NCI-H2107 treated with DMSO at 0.1 percent for 48 hours (cell line): ENCODE results near the gene CBFA2T3.

Source experiments
- DNase-seq: peaks from one replicate; lab custom pipeline; 2025; ENCODE audit not compliant: unreplicated experiment; lab: John Stamatoyannopoulos, UW

Gene CBFA2T3

DNA sequence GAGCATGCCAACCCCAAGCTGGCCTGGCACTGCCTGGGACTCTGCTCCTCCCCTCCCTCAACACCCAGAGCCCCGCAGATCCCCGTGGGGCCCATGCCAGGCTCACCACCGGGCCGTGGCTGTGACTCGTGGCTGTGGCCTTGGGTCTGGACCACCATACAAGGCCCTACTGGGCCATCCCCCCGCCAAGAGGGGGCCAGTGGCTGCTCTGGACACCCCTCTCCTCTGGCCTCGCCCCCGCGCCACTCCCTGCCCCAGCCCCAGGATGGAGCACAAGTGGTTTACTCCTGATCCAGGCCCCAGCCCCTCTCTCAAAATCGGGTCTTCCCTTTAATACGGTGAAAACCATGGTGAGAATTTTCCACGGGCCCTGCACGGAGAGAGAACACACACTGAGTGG lies 113.6 kb downstream of the CBFA2T3 start:
- DNase-seq, result no peak

DNA sequence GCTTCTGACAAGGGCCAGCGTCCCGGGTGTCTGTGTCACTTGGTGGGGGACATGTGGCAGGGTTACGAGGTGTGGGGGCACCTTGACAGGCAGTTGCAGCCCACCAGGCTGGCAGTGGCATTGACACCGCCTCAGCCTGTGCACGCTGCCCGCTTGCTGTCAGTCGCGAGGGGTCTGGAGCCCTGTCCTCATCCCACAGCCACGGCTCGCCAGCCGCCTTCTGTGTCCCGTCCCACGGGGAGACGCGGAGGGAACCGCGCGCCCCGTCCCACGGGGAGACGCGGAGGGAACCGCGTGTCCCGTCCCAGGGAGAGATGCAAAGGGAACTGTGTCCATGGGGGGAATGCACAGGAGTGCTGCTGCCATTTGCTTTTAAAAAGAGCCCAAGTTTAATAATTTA lies 114.0 kb downstream of the CBFA2T3 start:
- DNase-seq, result no peak

DNA sequence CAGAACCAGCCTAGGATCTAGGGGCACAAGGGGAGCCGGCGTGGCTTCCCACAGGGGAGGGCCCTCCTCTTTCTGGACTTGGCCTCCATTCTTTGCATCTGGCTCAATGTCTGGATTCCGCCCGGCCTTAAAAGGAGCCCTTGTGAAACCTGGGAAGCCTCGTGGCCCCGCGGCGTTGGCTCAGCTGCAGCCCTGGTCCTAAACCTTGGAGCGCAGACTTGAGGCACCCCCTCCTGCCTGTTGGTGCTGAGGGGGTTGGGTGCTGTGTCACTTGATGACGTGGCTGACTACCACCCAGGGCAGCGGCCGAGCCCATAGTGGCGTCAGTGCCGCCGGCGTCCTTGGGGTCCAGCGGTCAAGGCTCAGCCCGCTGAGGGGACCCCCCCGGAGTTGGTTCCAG lies 115.6 kb downstream of the CBFA2T3 start:
- DNase-seq, result no peak

DNA sequence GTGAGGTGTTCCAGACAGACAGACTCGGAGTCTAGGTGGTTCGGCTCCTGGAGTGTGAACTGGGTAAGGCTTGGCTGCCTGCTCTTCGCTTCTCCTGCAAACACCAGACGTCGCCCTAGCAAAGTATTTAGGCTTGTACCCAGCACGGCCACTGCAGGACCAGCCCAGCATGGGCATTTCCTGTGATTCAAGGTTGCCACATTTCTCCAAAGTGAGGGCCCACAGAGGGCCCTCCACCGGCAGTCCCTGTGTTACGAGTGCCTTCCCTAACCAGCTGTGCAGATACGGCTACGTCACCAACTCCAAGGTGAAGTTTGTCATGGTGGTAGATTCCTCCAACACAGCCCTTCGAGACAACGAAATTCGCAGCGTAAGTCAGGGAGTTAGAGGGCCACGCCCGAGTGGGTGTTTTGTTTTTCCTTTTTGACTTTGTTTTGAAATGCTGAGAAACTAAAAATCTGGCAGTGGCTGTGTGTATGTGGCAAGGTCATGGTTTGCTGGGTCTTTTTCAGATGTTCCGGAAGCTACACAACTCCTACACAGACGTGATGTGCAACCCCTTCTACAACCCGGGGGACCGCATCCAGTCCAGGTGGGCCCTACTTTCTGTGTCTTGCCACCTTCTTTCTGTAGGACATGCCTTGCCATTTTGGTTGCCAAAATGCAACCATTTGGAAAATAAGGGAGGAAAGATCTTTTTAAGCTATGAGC lies 117.5 kb downstream of the CBFA2T3 start:
- no peak for DNase-seq

DNA sequence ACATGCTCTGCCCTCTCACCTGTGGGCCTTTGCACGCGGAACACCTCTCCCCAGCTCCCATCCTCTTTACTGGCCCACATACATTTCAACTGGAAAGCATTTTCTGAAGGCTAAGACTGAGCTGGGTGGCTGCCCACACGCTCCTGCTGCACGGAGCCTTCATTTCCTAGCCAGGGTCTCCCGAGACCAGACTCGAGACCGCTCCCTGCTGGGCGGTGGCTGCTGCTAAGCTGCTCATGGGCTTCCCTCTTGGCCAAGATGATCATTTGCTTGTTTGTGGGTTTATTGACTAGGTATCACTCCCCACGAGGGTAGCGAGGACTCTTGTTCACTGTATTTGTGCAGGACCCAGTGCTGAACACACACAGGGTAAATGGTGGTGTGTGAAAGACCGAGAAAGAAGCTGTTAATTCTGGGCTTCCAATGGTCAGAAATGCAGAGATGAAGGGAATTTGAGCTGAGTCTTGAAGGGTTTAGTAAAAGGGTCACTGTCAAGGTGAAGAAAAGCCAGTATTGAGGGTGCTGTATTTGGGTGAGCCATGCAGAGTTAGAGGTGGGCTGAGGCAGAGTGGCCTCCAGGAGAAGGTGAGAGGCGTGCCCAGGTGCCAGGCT lies 119.2 kb downstream of the CBFA2T3 start:
- DNase-seq, result peak; percentile 21

DNA sequence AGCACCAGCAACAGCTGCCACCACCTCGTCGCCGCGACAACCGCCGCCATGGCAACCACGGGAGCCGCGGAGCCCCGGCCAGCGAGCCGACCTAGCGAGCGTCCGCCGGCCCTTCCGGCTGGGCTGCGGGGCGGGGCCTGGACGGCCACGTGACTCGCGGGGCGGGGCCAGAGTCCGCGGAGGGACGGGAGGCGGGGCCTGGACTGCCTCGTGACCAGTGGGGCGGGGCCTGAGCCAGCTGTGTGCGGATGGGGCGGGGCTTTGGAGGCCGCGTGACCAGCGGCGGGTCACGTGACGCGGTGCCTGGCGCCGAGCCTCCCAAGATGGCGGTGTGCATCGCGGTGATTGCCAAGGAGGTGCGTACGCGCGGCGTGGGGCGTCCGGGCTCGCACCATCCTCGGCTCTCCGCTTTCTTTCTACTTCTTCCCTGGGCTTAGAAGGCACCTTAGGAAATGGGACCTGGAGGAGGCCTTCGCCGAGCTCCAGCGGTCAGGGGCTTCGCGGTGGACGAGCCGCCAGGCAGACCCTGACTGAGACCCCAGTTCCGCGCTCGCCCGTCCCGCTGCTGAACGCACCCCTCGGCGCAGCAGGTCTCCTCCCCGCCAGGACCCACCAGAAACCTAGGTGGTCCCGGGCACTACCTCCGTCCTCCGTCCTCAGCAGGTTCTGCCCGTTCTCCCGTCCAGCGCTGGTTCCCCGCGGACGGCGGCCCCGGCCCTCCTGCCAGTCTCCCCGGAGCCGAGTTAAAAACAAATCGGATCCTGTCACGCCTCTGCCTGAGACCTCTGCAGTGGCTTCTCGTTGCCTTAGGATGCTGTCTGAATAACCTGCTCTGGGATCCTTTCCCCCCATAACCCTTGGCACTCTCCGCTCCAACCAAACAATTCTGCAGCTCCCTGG lies 119.9 kb downstream of the CBFA2T3 start, which contains the start of the genes GALNS and TRAPPC2L:
Gene GALNS (minus strand): TSS at position 120 of the 900 bp plus-strand sequence. CDS start 70 bp downstream, at position 50.
Gene TRAPPC2L (plus strand): TSS at position 300 of the 900 bp plus-strand sequence. CDS start 24 bp downstream, at position 324.
- peak; percentile 76 for DNase-seq

DNA sequence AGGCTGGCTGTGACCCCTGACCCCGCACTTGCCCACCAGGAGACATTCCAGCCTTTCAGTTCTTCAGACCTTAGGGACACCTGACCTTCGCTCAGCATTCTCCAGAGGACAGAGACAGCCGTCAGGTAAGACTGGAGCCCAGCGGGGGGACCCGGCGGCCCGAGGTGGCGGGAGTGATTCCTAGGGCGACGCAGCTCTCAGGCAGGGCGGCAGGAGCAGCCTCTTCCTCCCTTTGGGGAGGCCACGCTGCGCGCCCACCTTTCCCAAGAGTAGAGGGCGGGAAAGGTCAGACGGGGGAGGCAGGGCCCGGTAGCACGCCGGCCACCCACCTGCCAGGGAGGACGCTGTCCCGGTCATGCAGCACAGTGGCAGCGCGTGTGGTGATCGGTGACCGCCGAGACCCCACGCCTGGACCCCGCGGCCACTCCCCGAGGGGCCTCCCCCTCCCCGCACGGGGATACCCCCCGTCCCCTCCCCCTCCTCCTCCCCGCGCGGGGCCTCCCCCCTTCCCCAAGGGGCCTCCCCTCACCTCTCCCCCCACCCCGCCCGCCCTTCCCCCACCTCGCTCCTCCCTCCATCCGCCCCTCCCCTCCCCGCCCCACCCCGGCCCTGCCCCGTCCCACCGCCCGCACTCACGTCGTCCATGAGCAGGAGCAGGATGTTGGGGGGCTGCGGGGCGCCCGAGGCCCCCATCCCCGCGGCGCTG lies 120.7 kb downstream of the CBFA2T3 start:
- DNase-seq, result no peak

DNA sequence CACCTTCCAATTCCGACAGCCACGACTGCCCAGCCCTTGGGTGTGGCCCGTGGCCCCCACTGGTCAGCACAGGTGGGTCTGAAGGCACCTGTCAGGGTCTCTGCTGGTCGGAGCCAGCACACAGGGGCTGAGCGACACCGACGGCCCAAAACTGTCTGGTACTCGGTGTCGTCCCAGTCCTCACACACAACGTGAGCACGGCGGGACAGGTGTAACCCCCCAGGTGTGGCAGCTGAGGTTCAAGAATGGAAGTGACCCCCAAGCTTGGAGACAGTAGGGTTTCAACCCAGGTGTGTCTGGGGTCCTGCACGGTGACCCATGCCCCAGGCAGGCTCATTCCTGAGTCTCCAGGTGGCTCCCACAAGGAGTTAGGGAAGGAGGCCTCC lies 121.3 kb downstream of the CBFA2T3 start:
- no peak for DNase-seq

DNA sequence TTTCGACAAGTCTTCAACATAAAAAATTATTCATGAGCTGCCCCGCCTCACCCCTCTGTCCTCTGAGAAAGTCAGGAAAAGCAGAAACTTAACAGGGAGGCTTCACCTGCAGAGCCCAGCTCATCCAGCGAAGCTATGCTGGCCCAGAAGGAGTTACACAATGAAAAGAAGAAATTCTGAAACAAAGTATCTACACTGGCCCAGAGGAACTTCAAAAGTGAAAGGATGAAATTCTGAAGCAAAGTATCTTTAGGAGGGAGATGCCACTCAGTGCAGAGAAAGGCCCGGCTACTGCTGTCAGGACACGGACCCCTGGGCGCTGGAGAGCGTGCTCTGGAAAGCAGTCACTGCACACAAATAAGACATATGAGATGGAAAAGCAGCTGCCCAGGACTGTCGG lies 121.8 kb downstream of the CBFA2T3 start:
- DNase-seq, result no peak

DNA sequence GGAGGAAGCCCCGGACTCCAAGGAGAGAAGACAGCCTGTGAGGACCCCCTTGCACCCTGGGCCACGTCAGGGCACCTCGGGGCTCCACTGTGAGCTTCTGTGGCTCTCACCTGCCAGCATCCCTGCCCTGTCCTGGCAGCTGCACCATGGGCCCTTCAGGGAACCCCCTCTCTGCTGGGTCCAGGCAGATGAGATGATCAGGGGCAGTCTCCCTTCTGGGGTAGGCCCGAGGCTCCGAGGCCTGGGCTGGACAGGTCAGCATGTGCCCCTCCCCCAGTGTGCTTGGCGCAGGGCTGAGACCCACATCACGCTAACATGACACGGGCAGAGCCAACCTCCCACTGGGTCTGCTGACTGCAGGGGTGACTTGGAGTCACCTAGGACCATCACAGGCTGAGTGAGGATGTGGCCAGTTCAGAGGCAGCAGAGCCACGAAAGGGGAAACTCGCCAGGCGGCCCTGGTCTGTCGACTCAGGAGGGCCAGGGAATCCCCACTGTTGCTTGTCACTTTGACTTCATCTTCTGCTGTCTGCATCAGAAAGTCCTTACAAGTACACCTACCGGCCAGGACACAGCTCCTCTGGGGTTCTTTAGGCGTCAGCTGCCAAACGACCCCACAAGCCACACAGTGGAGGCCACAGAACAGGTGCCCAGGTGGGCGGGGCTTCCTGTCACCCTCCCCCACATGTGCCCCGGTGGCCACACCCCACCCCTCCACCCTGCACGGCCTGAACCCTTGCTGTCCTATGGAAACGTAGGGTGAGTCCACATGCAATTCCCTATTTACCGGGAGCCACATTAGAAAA lies 122.5 kb downstream of the CBFA2T3 start:
- DNase-seq, result no peak

DNA sequence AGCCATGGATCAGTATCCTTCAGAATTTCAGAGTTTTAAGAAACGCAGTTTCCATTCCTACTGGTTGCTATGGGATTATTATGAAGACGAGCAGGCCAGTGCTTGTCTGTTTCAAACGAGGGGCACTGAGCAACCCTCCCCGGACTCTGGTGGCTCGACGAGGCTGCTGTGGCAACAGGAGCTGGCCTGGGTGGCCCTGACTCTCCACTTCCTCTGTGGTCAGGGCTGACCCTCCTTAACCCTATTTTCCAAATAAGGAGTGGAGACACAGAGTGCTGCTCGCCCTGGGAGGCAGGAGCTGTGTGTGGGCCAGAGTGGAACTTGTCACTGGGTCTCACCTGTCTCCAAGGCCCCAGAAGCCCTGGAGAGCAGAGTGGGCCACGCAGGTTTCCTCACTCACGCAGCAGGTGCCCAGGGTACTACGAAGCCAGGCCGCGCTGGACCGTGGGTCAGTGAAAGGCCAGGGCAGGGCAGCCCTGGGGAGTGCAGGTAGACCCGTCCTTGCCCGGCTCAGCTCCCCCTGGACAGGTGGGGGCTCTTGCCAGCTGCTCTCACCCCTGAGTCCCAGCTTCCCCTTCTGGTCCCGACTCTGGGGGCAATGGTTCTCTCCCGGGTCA lies 123.6 kb downstream of the CBFA2T3 start:
- DNase-seq, result no peak

DNA sequence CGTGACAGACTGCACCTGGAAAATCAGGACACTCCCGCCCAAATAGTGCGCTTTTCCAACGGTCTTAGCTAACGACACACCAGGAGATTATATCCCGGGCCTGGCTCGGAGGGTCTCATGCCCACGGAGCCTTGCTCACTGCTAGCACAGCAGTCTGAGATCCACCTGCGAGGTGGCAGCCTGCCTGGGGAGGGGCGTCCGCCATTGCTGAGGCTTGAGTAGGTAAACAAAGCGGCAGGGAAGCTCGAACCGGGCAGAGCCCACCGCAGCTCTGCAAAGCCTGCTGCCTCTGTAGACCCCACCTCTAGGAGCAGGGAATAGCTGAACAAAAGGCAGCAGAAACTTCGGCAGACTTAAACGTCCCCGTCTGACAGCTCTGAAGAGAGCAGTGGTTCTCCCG lies 125.4 kb downstream of the CBFA2T3 start:
- DNase-seq, result no peak

DNA sequence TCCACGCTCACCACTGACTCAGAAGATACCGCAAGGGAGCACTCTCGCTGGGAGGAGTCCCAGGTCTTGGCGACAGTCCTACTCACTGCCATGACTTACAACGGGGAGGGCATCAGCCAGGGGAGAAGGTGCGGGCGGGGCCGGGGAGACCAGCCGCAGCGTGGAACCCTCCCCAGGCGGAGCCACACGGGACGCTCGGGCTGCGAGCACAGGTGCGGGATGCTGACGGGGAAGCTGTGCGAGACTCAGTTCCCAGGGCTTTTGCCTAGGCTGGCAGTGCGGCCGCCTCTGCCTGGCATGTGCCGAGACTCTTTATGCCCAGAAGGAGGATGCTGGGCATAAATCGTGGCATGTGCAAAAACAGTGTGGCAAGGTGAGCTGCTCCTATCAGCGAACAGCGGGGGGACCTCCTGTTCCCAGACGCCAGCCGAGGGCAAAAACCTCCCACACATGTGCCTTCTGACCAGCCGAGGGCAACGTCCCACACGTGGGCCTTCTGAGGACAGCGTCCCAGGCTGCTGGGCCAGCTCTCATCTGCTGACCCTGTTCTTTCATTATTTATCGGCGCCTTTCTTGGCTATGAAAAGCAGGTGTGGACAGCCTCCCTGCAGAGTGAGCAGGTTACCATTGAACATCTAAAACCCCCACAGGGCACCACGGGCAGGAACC lies 126.3 kb downstream of the CBFA2T3 start:
- DNase-seq, result no peak

DNA sequence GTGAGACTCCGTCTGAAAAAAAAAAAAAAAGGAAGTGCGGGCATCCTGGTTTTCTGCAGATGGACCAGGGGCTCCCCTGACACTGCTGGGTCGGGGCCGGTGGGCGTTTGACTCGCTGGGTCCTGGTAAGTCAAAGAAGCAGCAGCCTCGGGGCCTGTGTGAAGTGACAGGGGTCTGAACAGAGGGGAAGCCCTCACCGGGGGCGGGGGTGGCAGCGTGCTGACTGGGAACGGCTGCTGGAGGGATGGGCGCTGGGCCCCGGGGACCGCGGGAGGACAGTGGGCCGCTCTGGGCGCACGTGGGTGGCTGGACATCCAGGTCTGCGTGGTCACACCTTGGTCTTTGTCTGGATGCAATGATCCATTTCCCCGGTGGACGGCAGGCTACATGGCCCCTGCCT lies 128.4 kb downstream of the CBFA2T3 start:
- DNase-seq, result no peak

DNA sequence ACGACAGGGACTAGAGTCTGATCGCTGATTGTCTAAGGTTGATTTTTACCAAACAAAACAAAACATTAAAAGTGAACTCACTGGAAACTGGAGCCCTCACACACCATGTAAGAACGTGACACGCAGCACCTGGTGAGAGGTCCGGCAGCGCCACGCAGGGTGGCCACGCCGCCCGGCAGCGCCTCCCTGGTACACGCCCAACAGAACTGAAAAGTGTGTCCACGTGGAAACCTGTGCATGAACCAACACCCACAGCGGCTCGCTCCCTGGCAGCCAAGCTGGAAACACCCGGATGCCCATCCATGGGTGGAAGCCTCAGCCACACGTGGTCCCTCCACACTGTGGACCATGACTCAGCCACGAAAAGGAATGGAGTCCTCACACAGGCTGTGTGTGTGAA lies 129.4 kb downstream of the CBFA2T3 start:
- no peak for DNase-seq

DNA sequence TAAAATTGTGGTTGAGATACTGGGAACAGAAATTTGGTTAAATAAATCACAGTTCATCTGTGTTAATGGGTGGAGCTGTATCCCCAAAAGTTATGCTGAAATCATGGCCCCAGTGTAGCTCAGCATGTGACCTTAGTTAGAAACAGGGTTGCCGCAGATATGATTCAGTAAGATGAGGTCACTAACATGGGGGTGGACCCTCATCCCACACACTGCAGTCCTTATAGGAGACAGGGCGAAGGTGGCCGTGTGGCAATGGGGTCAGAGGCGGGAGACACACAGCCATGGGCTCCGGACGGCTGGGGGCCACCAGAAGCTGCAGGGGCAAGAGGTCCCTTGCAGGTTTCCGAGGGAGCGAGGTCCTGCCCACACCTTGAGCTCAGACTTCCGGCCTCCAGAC lies 130.9 kb downstream of the CBFA2T3 start:
- no peak for DNase-seq

DNA sequence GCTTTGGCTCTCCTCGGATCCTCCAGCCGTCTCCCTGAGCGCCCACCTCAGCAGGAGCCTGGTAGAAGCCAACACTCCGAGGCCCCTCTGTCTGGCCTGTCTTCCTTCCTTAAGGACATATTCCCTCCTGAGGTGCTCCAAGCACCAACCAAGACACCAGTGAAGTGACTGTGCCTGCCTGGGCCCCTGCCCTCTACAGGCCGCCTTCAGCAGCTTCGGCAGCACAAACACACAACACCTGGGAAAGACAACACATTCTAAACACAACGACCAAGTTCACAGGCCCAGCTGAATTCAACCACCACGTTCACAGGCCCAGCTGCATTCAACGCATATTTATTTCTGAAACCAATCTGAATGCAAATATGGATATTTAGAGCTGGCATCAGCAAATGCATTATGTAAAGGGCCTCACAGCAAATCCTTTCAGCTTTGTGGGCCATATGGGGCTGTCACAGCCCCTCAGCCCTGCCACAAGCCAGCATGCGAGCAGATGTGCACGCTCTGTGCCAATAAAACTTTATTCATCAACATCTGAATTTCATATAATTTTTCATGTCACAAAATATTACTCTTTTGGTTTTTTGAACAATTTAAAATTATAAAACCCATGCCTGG lies 132.5 kb downstream of the CBFA2T3 start:
- DNase-seq, result no peak

DNA sequence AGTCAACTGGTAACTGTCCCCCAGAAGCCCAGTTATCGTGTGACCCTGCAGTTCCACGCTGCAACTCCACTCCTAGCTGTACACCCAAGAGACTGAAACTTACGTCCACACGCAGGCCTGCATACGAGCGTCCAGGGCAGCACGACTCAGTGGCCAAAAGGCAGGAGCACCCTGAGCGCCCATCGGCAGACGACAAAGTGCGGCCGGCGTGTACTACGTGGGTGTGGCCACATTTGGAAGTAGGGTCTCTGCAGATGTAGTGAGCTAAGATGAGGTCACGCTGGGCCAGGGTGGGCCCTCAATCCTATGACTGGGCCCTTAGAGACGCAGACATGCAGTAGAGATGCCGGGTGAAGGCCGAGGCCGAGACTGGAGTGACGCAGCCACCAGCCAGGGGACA lies 133.8 kb downstream of the CBFA2T3 start:
- no peak for DNase-seq

DNA sequence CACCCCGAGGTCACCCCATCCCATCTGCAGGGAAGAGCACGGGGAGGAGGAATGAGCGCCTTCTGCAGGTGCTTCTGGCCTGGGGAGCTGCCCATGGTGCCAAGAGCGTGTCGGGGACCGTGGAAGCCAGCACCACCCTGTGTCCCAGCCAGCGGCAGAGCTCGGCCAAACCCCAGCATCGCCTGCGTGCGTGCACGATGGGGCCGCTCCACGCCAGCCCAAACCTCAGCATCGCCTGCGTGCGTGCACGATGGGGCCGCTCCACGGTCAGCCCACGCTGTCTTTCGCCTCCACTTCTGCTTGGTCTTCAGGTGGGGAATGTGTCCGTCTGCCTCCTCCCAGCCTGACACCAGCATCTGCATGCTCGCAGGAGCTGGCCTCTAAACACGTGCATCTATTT lies 134.2 kb downstream of the CBFA2T3 start:
- no peak for DNase-seq
